Activated CD8-positive, alpha-beta memory T cell treated with anti-CD3 and anti-CD28 coated beads, Interleukin-2, amount 50 U/mL, for 48 hours (primary cell): ENCODE results near the gene MED13L.
"Not testable (repeated sequence)": the region's sequence is repeated elsewhere in the genome, so short reads cannot be mapped to it uniquely, and the experiment has no call there.

Experiments used
- DNase-seq: peaks from one replicate; pipeline ENCODE4 v3.0.0-alpha.2; 2020

Gene MED13L

GRCh38 chr12:116144384-116144783 lies 133.1 kb downstream of the MED13L start:
- DNase-seq: no peak

GRCh38 chr12:116143909-116144308 lies 133.6 kb downstream of the MED13L start:
- no peak for DNase-seq

- no peak for DNase-seq
Measured at GRCh38 chr12:116142936-116143898, 134.3 kb downstream of the MED13L start.

- no peak for DNase-seq
Measured at GRCh38 chr12:116141833-116142162, 135.7 kb downstream of the MED13L start.

- no peak for DNase-seq
Measured at GRCh38 chr12:116141110-116141832, 136.2 kb downstream of the MED13L start.

GRCh38 chr12:116140529-116140928 lies 137.0 kb downstream of the MED13L start:
- DNase-seq: no peak

GRCh38 chr12:116138781-116139180 lies 138.7 kb downstream of the MED13L start:
- DNase-seq: no peak

- no peak for DNase-seq
Measured at GRCh38 chr12:116138364-116138763, 139.1 kb downstream of the MED13L start.

GRCh38 chr12:116137318-116137717 lies 140.2 kb downstream of the MED13L start:
- no peak for DNase-seq

GRCh38 chr12:116136340-116136739 lies 141.2 kb downstream of the MED13L start:
- DNase-seq: no peak

- DNase-seq: no peak
Measured at GRCh38 chr12:116135209-116135930, 142.1 kb downstream of the MED13L start.

- no peak for DNase-seq
Measured at GRCh38 chr12:116133636-116134214, 143.8 kb downstream of the MED13L start.

- no peak for DNase-seq
Measured at GRCh38 chr12:116133149-116133548, 144.3 kb downstream of the MED13L start.

- DNase-seq: not testable (repeated sequence)
Measured at GRCh38 chr12:116131987-116132386, 145.5 kb downstream of the MED13L start.

GRCh38 chr12:116131176-116131575 lies 146.3 kb downstream of the MED13L start:
- no peak for DNase-seq

GRCh38 chr12:116130431-116130830 lies 147.1 kb downstream of the MED13L start:
- DNase-seq: no peak

- DNase-seq: no peak
Measured at GRCh38 chr12:116128779-116129178, 148.7 kb downstream of the MED13L start.

GRCh38 chr12:116127859-116128258 lies 149.6 kb downstream of the MED13L start:
- no peak for DNase-seq

GRCh38 chr12:116126610-116127009 lies 150.9 kb downstream of the MED13L start:
- DNase-seq: no peak

- DNase-seq: no peak
Measured at GRCh38 chr12:116125956-116126566, 151.4 kb downstream of the MED13L start.

GRCh38 chr12:116125084-116125483 lies 152.4 kb downstream of the MED13L start:
- DNase-seq: no peak

- no peak for DNase-seq
Measured at GRCh38 chr12:116123451-116124258, 153.8 kb downstream of the MED13L start.
